GM10248 (cell line): ENCODE data around the gene KIRREL3.
A peak's percentile ranks its signal among the peaks of the same experiment; 100 is the strongest.

Source experiments
- CTCF ChIA-PET: fragments of 300-600 bp; sonication (Branson Sonifier 250); formaldehyde crosslinking; extraction: SDS; loops from one replicate; lab custom pipeline; 2021; ENCODE audit warnings: antibody characterized with exemption; lab: Yijun Ruan, JAX
- POLR2A ChIA-PET: fragments of 350-650 bp; sonication (Branson Sonifier 250); formaldehyde crosslinking; extraction: SDS; loops from one replicate; lab custom pipeline; 2020; ENCODE audit warnings: antibody characterized with exemption; lab: Yijun Ruan, JAX
- DNase-seq: peaks from one replicate; pipeline ENCODE4 v3.0.0; 2012; ENCODE audit errors: extremely low spot score
- TF ChIP-seq, protein P1 (sequence below): IDR thresholded peaks from 2 replicates; pipeline ENCODE4 v1.5.1; 2012; ENCODE audit warnings: mild to moderate bottlenecking, low read depth; ENCODE audit errors: extremely low read depth, missing control alignments, control extremely low read depth

KIRREL3 gene

DNA sequence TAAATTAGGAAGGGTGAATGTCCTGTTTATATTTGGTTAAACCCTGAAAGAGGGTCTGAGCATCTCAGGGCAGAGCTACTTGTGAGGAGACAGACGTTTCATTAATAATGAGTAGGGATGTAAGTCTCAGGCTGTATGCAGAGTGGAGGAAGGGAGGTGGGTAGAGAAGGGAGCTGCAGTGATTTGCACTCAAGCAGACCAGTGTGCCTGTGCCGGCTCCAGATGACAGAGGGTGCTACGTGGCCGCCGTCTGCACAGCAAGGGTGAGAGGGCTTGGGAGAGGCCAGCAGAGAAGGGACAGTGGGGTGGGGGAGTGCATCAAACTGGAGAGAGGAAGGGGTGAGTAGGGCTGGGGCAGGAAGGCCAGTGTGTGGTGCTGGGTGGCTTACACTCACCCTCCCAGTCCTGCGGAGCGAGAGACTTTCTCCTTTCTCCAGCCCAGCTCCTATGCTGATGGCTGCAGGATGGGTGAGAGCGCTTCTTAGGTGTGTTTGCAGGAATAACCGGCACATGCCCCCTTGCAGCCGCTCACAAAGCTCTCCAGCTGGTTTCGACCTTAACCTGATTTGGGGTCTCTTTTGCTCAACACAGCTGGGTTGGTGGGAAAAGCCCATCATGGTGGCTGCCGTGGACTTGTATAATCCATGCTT lies 514.5 kb downstream of the KIRREL3 start:
- DNase-seq: no peak
- TF ChIP-seq, protein P1, sequence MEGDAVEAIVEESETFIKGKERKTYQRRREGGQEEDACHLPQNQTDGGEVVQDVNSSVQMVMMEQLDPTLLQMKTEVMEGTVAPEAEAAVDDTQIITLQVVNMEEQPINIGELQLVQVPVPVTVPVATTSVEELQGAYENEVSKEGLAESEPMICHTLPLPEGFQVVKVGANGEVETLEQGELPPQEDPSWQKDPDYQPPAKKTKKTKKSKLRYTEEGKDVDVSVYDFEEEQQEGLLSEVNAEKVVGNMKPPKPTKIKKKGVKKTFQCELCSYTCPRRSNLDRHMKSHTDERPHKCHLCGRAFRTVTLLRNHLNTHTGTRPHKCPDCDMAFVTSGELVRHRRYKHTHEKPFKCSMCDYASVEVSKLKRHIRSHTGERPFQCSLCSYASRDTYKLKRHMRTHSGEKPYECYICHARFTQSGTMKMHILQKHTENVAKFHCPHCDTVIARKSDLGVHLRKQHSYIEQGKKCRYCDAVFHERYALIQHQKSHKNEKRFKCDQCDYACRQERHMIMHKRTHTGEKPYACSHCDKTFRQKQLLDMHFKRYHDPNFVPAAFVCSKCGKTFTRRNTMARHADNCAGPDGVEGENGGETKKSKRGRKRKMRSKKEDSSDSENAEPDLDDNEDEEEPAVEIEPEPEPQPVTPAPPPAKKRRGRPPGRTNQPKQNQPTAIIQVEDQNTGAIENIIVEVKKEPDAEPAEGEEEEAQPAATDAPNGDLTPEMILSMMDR: no peak
- POLR2A ChIA-PET: no interaction called here
- CTCF ChIA-PET: interaction anchor here (2.1 to 3.5 kb wide), 3 partner anchors 45 to 230 kb away, joined by 4 to 16 read pairs (median 13); no protein-coding TSS in a partner anchor

GRCh38 chr11:126485021-126485792 lies 515.4 kb downstream of the KIRREL3 start:
- DNase-seq: peak; percentile 64
- ChIA-PET CTCF (interaction anchor here (1.9 to 3.5 kb wide), 4 partner anchors 15 to 231 kb away, joined by 4 to 16 read pairs (median 8); no protein-coding TSS in a partner anchor), POLR2A (no interaction called here)
- TF ChIP-seq, protein P1: no peak

DNA sequence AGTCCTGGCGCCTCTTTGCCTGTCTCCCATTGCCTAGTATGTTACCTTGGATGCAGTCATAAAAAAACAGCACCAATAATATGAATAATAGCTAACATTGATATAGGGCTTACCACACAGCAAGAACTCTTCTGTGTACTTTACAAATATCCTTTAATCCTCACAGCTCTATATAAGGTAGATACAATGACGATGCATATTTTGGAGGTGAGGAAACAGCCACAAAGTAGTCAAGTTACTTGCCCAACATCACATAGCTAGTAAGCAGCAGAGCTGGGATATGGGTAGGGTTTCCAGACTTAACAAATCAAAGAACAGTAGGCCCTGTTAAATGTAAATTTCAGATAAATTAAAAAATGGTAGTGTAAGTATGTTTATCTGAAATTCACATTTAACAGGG lies 516.3 kb downstream of the KIRREL3 start:
- TF ChIP-seq, protein P1: no peak
- no peak for DNase-seq
- POLR2A ChIA-PET: no interaction called here
- CTCF ChIA-PET: interaction anchor here (0.8 to 3.5 kb wide), 5 partner anchors 14 to 66 kb away, joined by 3 to 13 read pairs (median 3); no protein-coding TSS in a partner anchor

DNA sequence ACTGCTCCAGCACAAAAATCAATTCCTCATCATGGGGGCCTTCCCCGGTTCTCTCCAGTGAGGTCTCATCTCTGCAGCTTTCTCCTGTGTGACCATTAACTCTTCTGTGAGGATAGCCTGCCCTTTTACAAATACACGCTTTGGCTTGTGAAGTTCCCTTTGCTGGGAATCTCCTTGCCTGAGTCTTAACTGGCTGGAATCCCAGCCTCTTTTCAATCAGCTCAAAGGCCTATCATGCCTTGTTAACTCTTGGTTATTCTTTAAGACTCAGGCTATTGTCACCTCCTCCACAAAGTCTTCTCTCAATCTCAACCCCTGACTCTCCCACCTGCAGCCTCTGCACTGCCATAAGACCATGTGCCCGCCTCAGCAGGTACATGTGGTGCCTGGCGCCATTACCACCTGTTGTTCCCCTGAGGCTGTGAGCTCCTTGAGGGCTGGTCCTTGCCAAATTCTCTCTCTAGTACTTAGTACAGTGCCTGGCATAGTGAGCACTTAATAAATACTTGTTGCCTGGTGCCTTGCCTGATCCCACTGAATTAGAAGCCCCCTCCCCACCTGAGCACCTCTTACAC lies 516.9 kb downstream of the KIRREL3 start:
- POLR2A ChIA-PET: no interaction called here

GRCh38 chr11:126482586-126483108 lies 517.9 kb downstream of the KIRREL3 start:
- ChIA-PET POLR2A (no interaction called here), CTCF (interaction anchor here (0.9 to 3.5 kb wide), 3 partner anchors 12 to 172 kb away, joined by 4 to 13 read pairs (median 5); no protein-coding TSS in a partner anchor)
- TF ChIP-seq, protein P1: no peak
- no peak for DNase-seq

More for the DNA sequence above, 516.9 kb downstream of the KIRREL3 start:
- CTCF ChIA-PET: interaction anchor here (0.8 to 3.5 kb wide), 5 partner anchors 13 to 66 kb away, joined by 3 to 13 read pairs (median 3); no protein-coding TSS in a partner anchor
- DNase-seq: no peak
- TF ChIP-seq, protein P1: no peak

- POLR2A ChIA-PET: no interaction called here
- DNase-seq: no peak
- TF ChIP-seq, protein P1: no peak
- CTCF ChIA-PET: interaction anchor here (0.9 to 3.0 kb wide), 58 partner anchors 8 to 758 kb away, joined by 3 to 72 read pairs (median 6); no protein-coding TSS in a partner anchor
These were observed 519.3 kb downstream of the KIRREL3 start for GRCh38 chr11:126481303-126481680.
